NCI-H748 (cell line): ENCODE data around the gene GRIN2A.
A peak's percentile ranks its signal among the peaks of the same experiment; 100 is the strongest.

Experiments
- DNase-seq: peaks from one replicate; lab custom pipeline; 2025; ENCODE audit not compliant: unreplicated experiment; lab: John Stamatoyannopoulos, UW

Gene GRIN2A

GRCh38 chr16:10188236-10188635 lies 6.0 kb upstream of the GRIN2A start:
- no peak for DNase-seq

GRCh38 chr16:10181196-10182162 lies 749 bp downstream of the GRIN2A start:
- DNase-seq: peak; percentile 68

GRCh38 chr16:10180771-10181163 lies 1.5 kb downstream of the GRIN2A start:
- peak; percentile 59 for DNase-seq

- DNase-seq: no peak
Measured at GRCh38 chr16:10180042-10180770, 2.0 kb downstream of the GRIN2A start.

GRCh38 chr16:10178526-10178925 lies 3.7 kb downstream of the GRIN2A start:
- DNase-seq: no peak

GRCh38 chr16:10178080-10178479 lies 4.1 kb downstream of the GRIN2A start:
- DNase-seq: no peak

GRCh38 chr16:10172848-10173655 lies 9.2 kb downstream of the GRIN2A start:
- DNase-seq: no peak

- no peak for DNase-seq
Measured at GRCh38 chr16:10171221-10171620, 11.0 kb downstream of the GRIN2A start.

GRCh38 chr16:10169904-10170410 lies 12.3 kb downstream of the GRIN2A start:
- DNase-seq: no peak

- DNase-seq: no peak
Measured at GRCh38 chr16:10169031-10169430, 13.2 kb downstream of the GRIN2A start.

- DNase-seq: no peak
Measured at GRCh38 chr16:10168258-10168657, 14.0 kb downstream of the GRIN2A start.

- no peak for DNase-seq
Measured at GRCh38 chr16:10165643-10166042, 16.6 kb downstream of the GRIN2A start.

GRCh38 chr16:10162981-10163380 lies 19.2 kb downstream of the GRIN2A start:
- no peak for DNase-seq

GRCh38 chr16:10156099-10156498 lies 26.1 kb downstream of the GRIN2A start:
- no peak for DNase-seq

- DNase-seq: no peak
Measured at GRCh38 chr16:10154389-10154788, 27.8 kb downstream of the GRIN2A start.

- no peak for DNase-seq
Measured at GRCh38 chr16:10153985-10154384, 28.2 kb downstream of the GRIN2A start.

- no peak for DNase-seq
Measured at GRCh38 chr16:10151718-10152117, 30.5 kb downstream of the GRIN2A start.

- DNase-seq: no peak
Measured at GRCh38 chr16:10150906-10151305, 31.3 kb downstream of the GRIN2A start.

- DNase-seq: peak; percentile 7
Measured at GRCh38 chr16:10145542-10146035, 36.6 kb downstream of the GRIN2A start.

GRCh38 chr16:10141671-10142070 lies 40.6 kb downstream of the GRIN2A start:
- no peak for DNase-seq

GRCh38 chr16:10138881-10139280 lies 43.3 kb downstream of the GRIN2A start:
- no peak for DNase-seq
